HG02884 (cell line): ENCODE data around the gene IL27RA.

Experiments used
- ATAC-seq: cut with Tn5 transposase; IDR thresholded peaks from one replicate; pipeline ENCODE4 v1.9.1; 2021; ENCODE audit warnings: mild to moderate bottlenecking, moderate library complexity; ENCODE audit not compliant: unreplicated experiment

Gene IL27RA

DNA sequence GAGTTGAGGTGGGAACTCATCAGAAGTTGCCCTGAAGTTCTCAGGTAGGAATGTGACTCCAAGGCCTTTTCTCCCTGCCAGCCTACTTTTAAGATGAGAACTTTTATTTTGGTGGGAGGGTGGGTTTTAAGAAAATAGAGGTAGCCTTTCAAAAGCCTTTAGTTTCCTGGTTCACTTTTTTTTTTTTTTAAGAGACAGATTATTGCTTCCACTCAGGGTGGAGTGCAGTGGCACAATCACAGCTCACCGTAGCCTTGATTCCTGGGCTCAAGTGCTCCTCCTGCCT, 51.1 kb downstream of the IL27RA start:
- ATAC-seq = no peak

DNA sequence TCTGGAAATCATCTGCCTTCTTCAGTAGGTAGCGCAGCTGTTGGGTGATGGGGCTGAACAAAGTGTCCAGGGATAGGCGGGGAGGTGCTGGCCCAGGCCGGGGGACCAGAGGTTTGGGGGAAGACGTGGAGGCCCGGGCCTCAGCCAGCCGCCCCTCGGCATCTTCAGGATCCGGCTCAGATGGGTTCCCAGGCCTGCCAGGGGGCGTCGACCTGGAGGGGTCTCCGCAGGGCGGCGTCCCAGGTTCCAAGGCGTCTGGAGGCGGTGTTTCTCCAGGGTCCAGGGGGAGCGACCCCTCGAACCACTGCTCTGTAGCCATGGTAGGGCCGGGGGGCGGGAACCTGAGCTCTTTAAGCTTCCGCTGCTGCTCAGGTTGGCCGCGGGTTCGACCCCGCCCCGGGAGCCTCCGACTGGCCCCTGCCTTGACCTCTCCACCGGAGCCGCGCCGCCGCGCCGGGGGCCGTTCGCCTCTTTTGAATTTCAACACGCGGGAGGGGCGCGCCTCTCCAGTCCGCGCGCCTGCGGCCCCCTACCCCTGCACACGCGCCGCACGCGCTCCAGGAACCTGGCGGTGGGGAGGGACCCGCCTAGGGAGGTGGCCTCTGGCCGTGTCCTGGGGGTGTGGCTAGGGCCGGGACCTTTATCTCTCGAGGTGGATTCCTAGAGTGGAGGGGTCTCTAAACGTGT, 53.9 kb downstream of the IL27RA start, which contains the start of gene C19orf67:
C19orf67 (minus strand) TSS at position 475 of the 687 bp plus-strand sequence; CDS start at position 319, 156 bp downstream.
- ATAC-seq = no peak

DNA sequence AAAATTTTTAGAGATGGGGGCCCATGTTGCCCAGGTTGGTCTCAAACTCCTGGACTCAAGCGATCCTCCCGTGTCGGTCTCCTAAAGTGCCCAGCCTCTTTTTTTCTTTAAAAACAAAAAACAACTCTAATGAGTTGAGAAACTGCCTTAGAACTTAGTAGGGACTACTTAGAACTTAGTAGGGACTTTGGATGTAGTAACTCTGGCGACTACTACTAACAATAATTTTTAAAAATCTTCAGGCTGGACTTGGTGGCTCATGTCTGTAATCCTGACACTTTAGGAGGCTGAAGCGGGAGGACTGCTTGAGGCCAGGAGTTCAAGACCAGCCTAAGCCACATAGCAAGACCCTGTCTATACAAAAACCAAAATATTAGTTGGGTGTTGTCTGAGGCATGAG, 54.5 kb downstream of the IL27RA start:
- no peak for ATAC-seq

DNA sequence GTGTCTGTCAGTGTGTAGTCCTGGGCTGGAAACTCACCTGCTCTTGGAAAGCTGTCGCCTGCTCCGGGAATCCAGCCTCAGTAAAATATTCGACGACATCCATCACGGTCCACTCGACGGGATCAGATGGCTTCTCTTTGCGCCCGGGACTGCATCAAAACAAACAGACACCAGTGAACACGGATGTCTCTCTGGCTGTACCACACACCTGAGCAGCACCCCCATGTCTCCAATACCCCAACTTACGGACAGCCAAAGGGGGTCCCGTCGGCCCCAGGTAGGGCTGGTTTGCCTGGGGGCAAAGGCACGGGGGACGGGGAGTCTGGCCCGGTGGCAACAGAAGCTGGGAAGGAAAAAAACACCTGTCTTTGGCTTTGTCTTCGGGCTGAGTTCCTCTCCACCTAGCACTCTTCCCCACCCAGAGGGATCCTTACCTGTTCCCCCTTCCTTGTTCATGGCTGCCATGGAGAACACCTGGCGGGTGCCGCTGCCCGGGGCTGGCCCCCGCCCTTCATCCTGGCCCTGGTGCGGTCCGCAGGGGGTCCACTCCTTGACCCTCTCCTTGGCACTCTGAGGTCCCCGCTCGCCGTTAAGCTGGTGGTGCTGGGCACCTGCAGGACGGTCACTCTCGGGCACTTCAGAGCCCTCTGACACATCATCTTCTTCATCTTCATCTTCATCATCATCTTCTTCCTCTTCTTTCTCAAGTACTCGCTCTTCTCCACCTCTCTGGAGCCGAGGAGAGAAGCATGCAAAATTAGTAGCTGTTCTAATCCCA, 57.3 kb downstream of the IL27RA start:
- no peak for ATAC-seq

DNA sequence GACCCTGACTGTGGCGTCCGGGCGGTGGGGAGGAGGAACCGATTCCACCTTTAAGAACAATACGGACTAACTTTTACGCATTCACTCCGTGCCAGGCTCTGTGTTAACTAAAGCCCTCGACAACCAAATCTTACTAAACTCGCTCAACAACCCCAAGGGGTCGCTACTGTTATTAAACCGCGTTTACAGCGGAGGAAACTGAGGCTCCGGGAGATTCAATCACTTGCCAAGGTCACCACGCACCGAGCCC, 57.8 kb downstream of the IL27RA start:
- ATAC-seq = no peak

DNA sequence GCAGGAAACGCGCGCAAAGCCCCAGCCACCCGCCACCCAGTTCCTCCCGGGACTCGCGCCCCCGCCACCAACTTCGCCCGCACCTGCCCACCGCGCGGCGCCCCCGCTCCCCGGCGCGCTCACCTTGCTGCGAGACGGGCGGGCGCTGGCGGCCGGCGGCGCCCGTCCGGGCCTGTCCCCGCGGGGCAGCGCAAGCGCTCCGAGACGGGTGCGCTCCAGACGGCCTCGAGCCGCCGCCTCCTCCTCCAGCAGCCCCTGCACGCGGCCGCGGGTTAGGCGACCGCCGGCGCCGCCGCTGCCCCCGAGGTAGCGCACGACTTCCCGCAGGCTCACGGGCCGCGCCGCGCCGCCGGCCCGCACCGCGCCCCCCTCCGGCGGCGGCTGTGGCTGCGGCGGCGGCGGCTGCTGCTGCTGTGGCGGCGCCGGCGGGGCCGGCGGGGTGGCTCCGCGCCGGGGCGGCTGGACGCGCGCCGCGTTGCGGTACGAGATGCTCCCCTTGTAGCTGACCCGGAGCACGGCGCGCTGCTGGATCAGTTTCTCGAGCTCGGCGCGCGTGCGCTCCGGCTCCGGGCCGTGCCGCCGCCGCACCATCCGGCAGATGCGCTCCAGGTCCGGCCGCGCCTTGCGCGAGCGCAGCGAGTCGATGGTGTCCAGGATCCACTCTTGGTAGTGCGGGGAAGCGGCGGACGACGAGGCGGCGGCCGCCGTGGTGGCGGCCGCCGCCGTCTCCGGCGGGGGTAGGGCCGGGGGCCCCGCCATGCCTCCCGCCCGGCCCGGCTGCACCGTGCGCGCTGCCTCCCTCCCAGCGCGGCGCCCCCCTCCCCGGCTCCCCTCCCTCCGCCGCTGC, 58.3 kb downstream of the IL27RA start:
- no peak for ATAC-seq

DNA sequence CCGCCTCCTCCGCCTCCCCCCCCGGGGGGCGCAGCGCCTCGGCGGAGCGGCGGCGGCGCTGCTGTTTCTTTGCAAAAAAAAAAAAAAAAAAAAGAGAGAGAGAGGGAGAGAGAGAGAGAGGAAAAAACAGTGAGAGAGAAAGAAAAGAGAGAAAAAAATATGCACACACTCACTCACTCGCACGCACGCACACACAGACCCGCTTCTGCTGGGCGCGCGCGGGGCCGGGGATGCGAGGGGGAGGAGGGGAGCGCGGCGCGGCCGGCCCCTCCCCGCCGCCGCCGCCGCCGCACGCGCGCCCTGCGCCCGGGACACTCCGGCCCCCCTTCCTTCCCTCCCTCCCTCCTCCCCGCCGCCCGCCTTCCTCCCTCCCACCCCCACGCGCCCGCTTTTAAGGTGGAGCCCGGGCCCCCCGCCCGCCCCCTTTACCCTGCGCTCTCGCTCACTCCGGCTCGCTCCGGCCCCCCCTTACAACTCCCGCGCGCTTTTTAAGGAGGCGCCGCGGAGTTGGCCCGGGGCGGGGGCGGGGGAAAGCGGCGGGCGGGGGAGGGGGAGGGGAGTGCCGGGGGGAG, 59.0 kb downstream of the IL27RA start, which contains the start of gene SAMD1:
SAMD1 (minus strand) TSS at position 243 of the 572 bp plus-strand sequence.
- ATAC-seq = peak; percentile 35

DNA sequence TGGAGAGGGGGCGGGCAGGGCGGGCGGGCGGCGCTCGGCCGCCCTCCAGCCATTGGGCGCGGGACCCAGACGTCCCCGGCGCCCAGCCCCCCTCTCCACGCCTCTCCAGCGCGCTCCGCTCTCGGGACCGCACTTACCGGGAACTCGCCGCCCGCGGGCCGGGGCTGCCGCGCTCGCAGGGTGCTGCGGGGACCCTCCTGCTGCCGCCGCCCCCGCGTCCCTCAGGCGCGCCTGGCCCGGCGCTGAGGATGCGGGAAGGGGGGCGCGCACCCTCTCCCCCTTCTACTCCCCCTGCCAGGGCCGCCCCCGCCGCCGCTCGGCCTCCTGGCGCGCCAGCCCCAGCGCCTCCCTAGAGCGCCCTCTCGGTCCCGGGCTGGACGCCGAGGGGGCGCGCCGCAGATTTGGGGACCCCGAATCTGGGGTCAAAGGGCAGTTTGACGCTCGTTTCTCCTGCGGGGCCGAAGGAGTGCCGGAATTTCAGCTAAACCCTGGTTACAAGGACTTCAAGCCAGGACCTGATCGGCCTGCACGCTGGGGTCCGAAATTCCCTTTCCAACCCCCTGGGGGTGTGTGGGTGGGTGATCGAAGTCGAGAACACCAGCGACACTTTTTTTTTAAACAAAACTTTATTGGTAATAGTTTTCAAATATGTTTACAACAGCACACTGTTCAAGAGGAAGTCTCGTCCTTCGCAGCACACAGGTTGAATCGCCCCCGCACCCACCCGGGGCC, 59.7 kb downstream of the IL27RA start:
- peak; percentile 42 for ATAC-seq

DNA sequence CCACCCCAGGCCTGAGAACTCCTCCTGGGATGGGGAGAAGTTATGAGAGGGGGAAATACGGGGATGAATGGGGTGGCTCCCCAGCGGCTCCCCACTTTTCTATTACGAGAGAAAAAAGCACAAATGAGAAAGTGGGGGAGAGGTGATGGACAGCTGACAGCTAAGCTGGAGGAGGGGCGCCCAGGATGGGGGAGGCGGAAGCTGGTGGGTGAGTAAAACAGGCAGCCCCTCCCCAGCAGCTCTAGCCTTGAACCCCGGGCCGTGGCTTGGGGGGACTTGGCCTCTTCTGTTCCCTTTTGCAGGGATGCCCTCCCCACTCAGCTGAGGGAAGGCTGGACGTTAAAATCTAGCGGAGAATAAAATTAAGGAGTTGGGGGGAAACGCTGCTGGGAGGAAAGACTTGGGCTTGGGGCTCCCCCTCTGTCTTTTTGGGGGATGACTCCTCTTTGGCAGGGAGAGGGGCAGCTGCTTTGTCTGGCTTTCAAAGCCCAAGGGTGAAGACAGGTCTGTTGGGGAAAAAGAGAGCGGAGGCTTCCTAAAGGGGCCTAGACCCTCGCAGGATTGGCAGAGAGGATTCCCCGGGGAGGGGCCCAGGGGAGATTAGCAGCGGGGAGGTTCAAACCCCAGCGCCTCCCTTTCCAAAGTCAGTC, 60.4 kb downstream of the IL27RA start:
- ATAC-seq = no peak

DNA sequence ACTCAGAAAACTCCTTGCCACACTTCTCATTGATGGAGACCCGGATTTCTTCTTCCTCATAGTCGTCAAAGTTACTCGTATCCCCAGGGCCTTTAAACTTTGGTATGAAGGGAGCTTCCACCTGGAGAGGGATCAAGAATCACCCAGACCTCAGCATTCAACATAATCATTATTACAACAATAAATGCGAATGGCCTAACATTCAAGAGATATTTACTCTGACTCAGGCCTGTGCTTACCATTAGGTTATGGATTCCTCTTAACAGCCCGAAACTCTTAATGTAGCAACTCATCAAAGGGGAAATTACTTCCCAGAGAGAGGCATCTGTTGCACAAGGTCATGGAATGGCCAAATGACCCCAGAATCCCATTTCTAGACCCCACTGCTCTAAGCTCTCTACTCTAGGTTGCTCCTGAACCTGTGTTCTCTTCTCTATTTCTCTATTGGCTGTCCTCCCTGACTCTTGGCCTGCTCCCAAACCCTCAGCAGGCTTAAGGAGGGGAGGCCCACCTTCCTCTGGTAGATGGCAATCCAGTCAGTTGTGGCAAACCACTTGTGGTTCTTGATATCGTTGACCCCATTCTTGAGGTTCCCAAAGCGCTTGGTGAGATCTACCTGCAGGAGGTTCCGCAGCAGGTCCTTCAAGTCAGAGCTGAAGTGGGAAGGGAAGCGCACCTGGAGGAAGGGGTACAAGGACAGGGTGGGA, 61.7 kb downstream of the IL27RA start:
- ATAC-seq = no peak

DNA sequence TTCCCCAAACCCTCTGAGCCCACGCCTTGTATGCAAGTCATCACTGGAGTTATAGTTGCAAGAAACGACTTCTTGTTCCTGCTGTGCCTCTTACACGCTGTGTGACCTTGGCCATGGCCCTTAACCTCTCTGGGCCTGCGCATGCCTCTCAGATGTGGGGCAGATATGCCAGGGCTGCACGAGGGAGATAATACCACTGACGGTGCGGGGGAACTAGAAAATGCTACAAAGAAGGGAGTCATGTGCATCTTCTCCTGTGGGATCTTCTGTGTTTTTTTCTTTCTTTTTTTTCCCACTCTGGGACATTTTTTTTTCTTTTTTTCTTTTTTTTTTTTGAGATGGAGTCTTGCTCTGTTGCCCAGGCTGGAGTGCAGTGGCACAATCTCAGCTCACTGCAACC, 63.3 kb downstream of the IL27RA start:
- no peak for ATAC-seq

DNA sequence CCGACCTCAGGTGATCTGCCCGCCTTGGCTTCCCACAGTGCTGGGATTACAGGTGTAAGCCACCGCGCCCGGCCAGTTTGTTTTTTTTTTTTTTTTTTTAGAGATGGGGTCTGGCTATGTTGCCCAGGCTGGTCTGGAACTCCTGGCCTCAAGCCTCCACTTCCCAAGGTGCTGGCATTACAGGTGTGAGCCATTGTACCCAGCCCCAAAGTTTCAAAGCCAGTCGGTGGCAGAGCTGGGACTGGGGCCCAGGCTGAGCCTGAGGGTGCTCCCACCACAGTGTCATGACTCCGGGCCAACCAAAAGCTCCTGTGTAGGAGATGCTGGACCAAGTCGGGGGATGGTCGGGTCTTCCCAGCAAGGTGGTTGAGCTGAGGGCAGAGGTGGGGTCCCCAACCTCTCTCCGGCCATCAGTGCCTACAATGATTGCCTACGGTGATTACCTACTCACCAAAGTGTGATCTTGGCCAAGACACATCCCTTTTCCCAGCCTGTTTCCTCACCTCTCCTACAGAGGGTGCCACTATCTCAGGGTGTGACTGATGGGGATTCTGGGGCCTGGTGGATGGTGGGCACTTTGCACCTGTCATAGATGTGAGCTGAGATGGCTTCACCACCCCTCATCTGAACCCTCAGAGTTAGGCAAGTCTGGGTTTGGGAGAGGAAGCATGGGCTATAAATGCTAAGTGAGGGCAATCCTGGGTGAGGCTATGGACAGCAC, 64.9 kb downstream of the IL27RA start:
- ATAC-seq = no peak

DNA sequence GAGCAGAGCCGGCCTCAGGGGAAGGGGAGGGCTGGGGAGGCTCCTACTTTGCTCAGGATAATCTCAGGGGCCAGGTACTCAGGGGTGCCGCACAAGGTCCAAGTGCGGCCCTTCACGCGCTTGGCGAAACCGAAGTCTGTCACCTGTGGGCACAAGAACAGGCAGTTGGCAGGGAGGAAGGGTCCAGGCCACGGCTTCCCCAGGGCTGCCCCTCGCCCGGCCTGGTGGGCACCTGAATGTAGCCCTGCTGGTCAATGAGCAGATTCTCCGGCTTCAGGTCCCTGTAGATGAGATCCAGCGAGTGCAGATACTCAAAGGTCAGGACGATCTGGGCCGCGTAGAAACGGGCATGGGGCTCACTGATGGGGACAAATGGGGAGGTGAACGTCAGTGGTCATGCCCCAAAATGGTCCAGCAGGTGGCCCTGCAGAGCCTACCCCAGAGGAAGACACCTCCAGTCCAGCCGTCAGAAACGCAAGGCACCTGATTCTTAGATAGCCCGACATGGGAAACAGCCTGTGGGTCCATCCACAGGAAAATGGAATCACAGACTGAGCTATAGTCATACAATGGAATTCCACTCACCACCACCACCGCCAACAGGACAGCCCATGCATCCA, 66.1 kb downstream of the IL27RA start:
- no peak for ATAC-seq

DNA sequence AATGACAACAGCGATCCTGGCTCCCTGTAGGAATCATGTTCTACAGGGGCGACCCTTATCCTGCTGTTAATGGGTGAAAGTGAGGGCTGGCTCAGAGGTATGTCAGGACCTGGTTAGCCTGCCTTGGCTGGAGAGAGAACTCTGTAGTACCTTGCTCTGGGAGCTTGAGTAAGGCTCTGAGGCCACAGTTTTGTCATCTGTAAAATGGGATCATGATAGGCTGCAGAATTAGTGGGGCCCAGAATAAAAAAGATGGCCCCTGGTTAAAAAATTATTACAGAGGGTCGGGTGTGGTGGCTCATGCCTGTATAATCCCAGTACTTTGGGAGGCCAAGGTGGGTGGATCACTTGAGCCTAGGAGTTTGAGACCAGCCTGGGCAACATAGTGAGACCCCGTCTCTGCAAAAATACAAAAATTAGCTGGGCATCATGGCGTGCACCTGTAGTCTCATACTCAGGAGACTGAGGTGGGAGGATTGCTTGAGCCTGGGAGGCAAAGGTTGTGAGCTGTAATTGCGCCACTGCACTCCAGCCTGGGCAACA, 69.5 kb downstream of the IL27RA start:
- no peak for ATAC-seq

DNA sequence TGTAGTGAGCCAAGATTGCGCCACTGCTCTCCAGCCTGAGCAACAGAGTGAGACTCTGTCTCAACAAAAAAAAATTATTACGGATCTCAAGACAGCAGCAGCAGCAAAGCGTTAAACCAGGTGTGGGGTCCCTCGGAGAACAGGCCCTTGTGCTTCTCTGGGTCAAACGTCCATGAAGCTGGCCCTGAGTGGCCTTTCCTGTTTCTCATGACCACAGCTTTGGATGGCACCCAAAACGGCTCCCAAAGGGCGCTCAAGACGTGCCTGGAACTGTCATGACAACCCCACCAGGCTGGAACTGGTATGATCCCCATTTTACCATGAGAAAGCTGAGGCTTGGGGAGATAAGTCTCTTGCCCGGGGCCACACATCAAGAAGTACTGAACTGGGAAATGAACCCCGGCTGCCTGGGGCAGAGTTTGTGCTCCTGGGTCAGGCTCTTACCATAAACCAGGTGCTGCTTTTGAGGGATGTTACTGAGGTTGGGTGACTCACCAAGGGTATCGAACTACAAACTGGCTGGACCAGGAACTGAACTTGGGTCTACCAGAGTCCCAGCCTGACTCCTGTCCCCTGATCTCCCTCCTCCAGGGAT, 70.6 kb downstream of the IL27RA start:
- no peak for ATAC-seq

DNA sequence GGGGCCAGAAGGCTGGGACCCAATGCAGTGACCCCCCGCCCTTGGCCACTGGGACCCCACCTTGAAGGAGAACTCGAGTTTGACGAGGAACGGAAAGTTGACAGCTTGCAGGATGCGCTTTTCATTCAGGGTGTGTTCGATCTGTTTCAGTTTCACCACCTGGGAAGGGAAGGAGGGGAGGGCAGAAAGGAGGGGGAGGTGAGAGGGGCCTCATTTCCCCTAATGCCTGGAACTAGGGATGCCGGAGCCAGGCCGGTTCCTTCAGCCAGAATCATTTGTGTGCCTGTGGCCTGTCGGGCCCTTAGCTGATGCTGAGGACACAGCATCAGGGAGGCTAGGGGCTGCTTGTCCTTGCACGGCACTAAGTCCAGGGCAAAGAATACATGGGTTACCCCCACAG, 71.2 kb downstream of the IL27RA start:
- ATAC-seq = no peak
